Measurements from ENCODE around the gene IGIP.

DNA sequence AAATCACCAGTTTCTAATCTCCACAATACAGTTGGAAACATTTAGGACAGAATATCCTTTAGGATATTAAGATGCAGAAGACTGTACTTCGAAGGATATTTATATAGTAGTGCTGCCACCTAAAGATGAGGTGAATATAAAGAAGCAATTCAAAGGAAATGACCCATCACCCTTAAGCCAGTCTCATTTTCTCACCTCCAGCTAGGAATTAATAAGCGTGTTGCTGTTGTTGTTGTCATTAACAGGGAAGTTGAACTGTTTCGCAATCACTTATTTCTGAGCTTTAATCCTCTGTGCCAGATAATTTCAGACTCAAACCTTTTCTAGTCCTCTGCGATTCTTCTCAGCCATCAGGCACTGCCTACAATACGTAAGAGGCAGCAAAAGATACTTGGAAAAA lies 19.6 kb upstream of the IGIP start:
- TF ChIP-seq EP300 (IDR thresholded peaks at IDR 0.05; ENCODE audit: borderline replicate concordance), result no peak
- TF ChIP-seq YY1 (IDR thresholded peaks at IDR 0.05; ENCODE audit: low read depth), result no peak
- peak; percentile 90 for TF ChIP-seq CEBPB (IDR thresholded peaks at IDR 0.05)
- no peak for TF ChIP-seq EGR1 (IDR thresholded peaks at IDR 0.05)
- no peak for TF ChIP-seq NFIC (IDR thresholded peaks at IDR 0.05)
- no peak for TF ChIP-seq RAD21 (IDR thresholded peaks at IDR 0.05; ENCODE audit: low read depth)
- TF ChIP-seq, protein P1, sequence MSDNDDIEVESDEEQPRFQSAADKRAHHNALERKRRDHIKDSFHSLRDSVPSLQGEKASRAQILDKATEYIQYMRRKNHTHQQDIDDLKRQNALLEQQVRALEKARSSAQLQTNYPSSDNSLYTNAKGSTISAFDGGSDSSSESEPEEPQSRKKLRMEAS (IDR thresholded peaks at IDR 0.05), result no peak
- TF ChIP-seq FOXM1 (IDR thresholded peaks at IDR 0.05; ENCODE audit: borderline replicate concordance, low read depth), result no peak
- TF ChIP-seq, protein P2, sequence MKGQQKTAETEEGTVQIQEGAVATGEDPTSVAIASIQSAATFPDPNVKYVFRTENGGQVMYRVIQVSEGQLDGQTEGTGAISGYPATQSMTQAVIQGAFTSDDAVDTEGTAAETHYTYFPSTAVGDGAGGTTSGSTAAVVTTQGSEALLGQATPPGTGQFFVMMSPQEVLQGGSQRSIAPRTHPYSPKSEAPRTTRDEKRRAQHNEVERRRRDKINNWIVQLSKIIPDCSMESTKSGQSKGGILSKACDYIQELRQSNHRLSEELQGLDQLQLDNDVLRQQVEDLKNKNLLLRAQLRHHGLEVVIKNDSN (IDR thresholded peaks at IDR 0.05), result no peak
- TF ChIP-seq TEAD4 (IDR thresholded peaks at IDR 0.05), result no peak
- no peak for TF ChIP-seq TAF1 (IDR thresholded peaks at IDR 0.05; ENCODE audit: low read depth)
- no peak for TF ChIP-seq ZBTB7A (IDR thresholded peaks at IDR 0.05; ENCODE audit: low read depth)
- no peak for TF ChIP-seq CREB1 (IDR thresholded peaks at IDR 0.05; ENCODE audit: low read depth)

All from Ishikawa (cell line).